Activated CD4-positive, alpha-beta memory T cell treated with anti-CD3 and anti-CD28 coated beads for 36 hours (primary cell): Measurements from ENCODE around the gene EVI2A. TPM values are rescaled to one million over a fixed set of nuclear protein-coding genes. Genes with fewer than 3 reads are reported as not detected.

Source experiments
- CTCF ChIA-PET: fragments of 350-600 bp; sonication (Branson Sonifier 250); formaldehyde crosslinking; loops from one replicate; lab custom pipeline; 2021; ENCODE audit warnings: antibody characterized with exemption, inconsistent platforms; lab: Charles Lee
- POLR2A ChIA-PET: fragments of 350-600 bp; sonication (Branson Sonifier 250); formaldehyde crosslinking; loops from one replicate; lab custom pipeline; 2021; ENCODE audit warnings: antibody characterized with exemption; lab: Charles Lee
- DNase-seq: peaks from one replicate; pipeline ENCODE4 v3.0.0-alpha.2; 2020
- H3K27ac Mint-ChIP-seq: one replicate; pipeline ENCODE4 v1.8.0; 2021; ENCODE audit warnings: mixed read lengths
- H3K27me3 Mint-ChIP-seq: one replicate; pipeline ENCODE4 v1.8.0; 2021; ENCODE audit warnings: mixed read lengths
- H3K36me3 Mint-ChIP-seq: one replicate; pipeline ENCODE4 v1.8.0; 2021; ENCODE audit warnings: mixed read lengths
- H3K4me1 Mint-ChIP-seq: one replicate; pipeline ENCODE4 v1.8.0; 2021; ENCODE audit warnings: low read depth, mixed read lengths
- H3K4me3 Mint-ChIP-seq: one replicate; pipeline ENCODE4 v1.8.0; 2021; ENCODE audit warnings: mild to moderate bottlenecking, mixed read lengths
- H3K9me3 Mint-ChIP-seq: one replicate; pipeline ENCODE4 v1.8.0; 2021; ENCODE audit warnings: mixed read lengths
- intact Hi-C: fragments of 100-400 bp; cut with micrococcal nuclease; formaldehyde crosslinking; loops from one replicate; pipeline ENCODE4 v1.15.1; 2023
- total RNA-seq, 2 experiments: library from RNA; stranded (reverse); gene quantifications; one replicate each; pipeline ENCODE4 v1.2.3, GENCODE V29; 2021

Gene EVI2A
- total RNA-seq, 2 experiments from 2014 or later, result 24.5 to 25.5 TPM

DNA sequence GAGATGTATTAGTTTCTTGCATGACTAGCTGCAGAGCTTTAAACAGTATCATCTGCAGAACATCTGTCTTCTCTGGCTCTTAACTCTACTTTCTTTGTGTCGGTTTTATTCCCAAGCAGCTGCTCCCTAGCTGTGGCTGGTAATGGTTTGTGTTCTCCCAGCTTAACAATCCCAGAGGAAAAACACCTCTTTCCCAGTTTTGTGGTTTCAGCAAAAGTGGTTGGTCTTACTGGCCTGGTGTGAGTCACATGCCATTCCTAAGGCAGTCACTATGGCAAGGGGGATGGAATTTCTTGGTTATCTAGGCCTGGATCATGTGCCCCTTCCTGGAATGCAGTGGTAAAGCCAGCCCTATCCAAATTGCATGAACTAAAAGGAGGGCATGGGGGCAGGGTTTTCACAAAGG, 51.8 kb downstream of the EVI2A start:
- H3K36me3 Mint-ChIP-seq, result peaks cover 21% of the 10 kb centered on the region
- no peak for DNase-seq
- H3K27me3 Mint-ChIP-seq, result no peaks in the 10 kb centered on the region
- intact Hi-C loops, result no loop called here
- no peak overlapping the region for H3K27ac Mint-ChIP-seq
- ChIA-PET CTCF (interaction anchor here (1.1 kb wide), 1 partner anchor 103 kb away, joined by 3 read pairs; no protein-coding TSS in a partner anchor), POLR2A (no interaction called here)
- no peaks in the 10 kb centered on the region for H3K9me3 Mint-ChIP-seq
- no peaks in the 10 kb centered on the region for H3K4me1 Mint-ChIP-seq
- H3K4me3 Mint-ChIP-seq, result no peak overlapping the region

DNA sequence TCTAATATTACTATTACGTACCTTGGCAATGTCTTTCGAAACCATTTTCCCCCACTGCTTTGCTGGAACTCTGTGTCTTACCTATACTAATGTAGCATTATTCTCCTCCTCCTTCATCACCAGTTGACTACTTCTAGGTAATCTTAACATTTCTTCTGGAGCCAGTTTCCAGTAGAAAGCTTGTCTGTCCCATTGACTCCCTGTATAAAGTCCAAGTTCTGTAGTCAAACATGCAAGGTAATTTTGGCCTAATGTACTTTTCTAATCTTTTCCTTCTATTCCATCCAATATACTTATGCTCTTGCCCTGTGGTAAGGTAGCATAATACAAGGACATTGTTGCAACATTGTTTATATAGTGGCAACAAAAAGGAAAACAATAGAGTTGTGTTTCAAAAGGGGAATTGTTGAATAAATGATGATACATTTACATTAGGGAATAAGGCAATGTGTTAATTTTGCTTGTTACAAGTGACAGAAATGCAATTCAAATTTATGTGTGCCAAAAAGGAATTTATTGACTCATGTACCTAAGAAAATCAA, 52.3 kb downstream of the EVI2A start:
- CTCF ChIA-PET, result interaction anchor here (0.8 to 1.1 kb wide), 2 partner anchors 9 to 104 kb away, joined by 3 read pairs; no protein-coding TSS in a partner anchor
- Mint-ChIP-seq H3K27me3 (no peaks in the 10 kb centered on the region), H3K4me3 (no peak overlapping the region), H3K4me1 (no peaks in the 10 kb centered on the region), H3K36me3 (peaks cover 21% of the 10 kb centered on the region), H3K27ac (no peak overlapping the region), H3K9me3 (no peaks in the 10 kb centered on the region)
- intact Hi-C loops, result no loop called here
- POLR2A ChIA-PET, result no interaction called here
- DNase-seq, result no peak

Other genes starting within 250 kb of the EVI2A start
- 10 to 100 TPM; 26.5 to 27.0 TPM for gene NF1, start 226.6 kb downstream of the EVI2A start, total RNA-seq
- under 1 TPM; 0.15 to 0.19 TPM for gene OMG, start 24.4 kb downstream of the EVI2A start, total RNA-seq
- 10 to 100 TPM; 14.1 to 15.9 TPM for gene EVI2B, start 7.6 kb downstream of the EVI2A start, total RNA-seq
- gene RAB11FIP4, start 70.1 kb upstream of the EVI2A start, total RNA-seq, result 10 to 100 TPM; 35.0 to 35.6 TPM